BLaER1 treated with 17β-estradiol and CSF1 and Interleukin-3, amounts not matched to agents 10 nM and 100 nM (cell line): ENCODE data around the gene GJC2.

Experiments
- H3K27ac ChIP-seq, 11 experiments: shearing (Covaris generic); formaldehyde crosslinking; 2 replicates each; pipeline ENCODE4 v1.8.1; 2022
- H3K27me3 ChIP-seq, 11 experiments: shearing (Covaris generic); formaldehyde crosslinking; 2 replicates each; pipeline ENCODE4 v1.8.1; 2022
- H3K36me3 ChIP-seq, 11 experiments: shearing (Covaris generic); formaldehyde crosslinking; 2 replicates each; pipeline ENCODE4 v1.8.1; 2022
- H3K4me1 ChIP-seq, 10 experiments: shearing (Covaris generic); formaldehyde crosslinking; 2 replicates each; pipeline ENCODE4 v1.8.1; 2022
- H3K4me2 ChIP-seq, 11 experiments: shearing (Covaris generic); formaldehyde crosslinking; 2 replicates each; pipeline ENCODE4 v1.8.1; 2022
- H3K4me3 ChIP-seq, 10 experiments: shearing (Covaris generic); formaldehyde crosslinking; 2 replicates each; pipeline ENCODE4 v1.8.1; 2022
- H3K9ac ChIP-seq, 11 experiments: shearing (Covaris generic); formaldehyde crosslinking; 2 replicates each; pipeline ENCODE4 v1.8.1; 2022
- H3K9me3 ChIP-seq, 11 experiments: shearing (Covaris generic); formaldehyde crosslinking; replicated peaks in 1 of 11; 2 replicates each; pipeline ENCODE4 v1.8.1; 2022
- H4K20me1 ChIP-seq, 11 experiments: shearing (Covaris generic); formaldehyde crosslinking; 2 replicates each; pipeline ENCODE4 v1.8.1; 2022
- Cebpa-rat ChIP-seq, 11 experiments: shearing (Covaris generic); IDR thresholded peaks; 2 replicates each; pipeline ENCODE4 v1.8.1; 2022

GJC2 gene

GRCh38 chr1:228145463-228146416, 4.0 kb upstream of the GJC2 start:
- TF ChIP-seq Cebpa-rat (IDR thresholded peaks at IDR 0.05): no peak
- Histone ChIP-seq H3K9ac (peak overlapping the region in 6 of 11 experiments; percentile 55 to 92 (median 62); a peak in 6 of 22 replicates), H3K36me3 (peaks cover 29 to 76% (median 53%) of the 10 kb centered on the region in 11 experiments), H3K9me3 (no peaks in the 10 kb centered on the region), H3K4me1 (peaks cover 79 to 98% (median 88%) of the 10 kb centered on the region in 10 experiments), H3K4me2 (peak overlapping the region in 6 of 11 experiments; percentile 96 to 100 (median 99); a peak in 8 of 22 replicates), H4K20me1 (peaks cover 87 to 100% (median 98%) of the 10 kb centered on the region in 11 experiments), H3K27me3 (no peaks in the 10 kb centered on the region), H3K4me3 (no peak overlapping the region), H3K27ac (no peak overlapping the region; a peak in 2 of 22 replicates)

GRCh38 chr1:228146417-228147150, 3.1 kb upstream of the GJC2 start:
- Histone ChIP-seq H3K27me3 (no peaks in the 10 kb centered on the region), H3K4me2 (peak overlapping the region in 5 of 11 experiments; percentile 61 to 91 (median 87); a peak in 5 of 22 replicates), H3K4me1 (peaks cover 77 to 98% (median 88%) of the 10 kb centered on the region in 10 experiments), H4K20me1 (peaks cover 82 to 100% (median 97%) of the 10 kb centered on the region in 11 experiments), H3K9ac (peak overlapping the region in 5 of 11 experiments; percentile 7 to 70 (median 63); a peak in 7 of 22 replicates), H3K27ac (no peak overlapping the region; a peak in 1 of 22 replicates), H3K36me3 (peaks cover 29 to 78% (median 53%) of the 10 kb centered on the region in 11 experiments), H3K9me3 (no peaks in the 10 kb centered on the region), H3K4me3 (no peak overlapping the region)
- TF ChIP-seq Cebpa-rat (IDR thresholded peaks at IDR 0.05): no peak

- Histone ChIP-seq H3K9ac (peak overlapping the region in 10 of 11 experiments; percentile 16 to 70 (median 60); a peak in 15 of 22 replicates), H3K27me3 (no peaks in the 10 kb centered on the region), H3K36me3 (peaks cover 29 to 74% (median 53%) of the 10 kb centered on the region in 11 experiments), H3K27ac (peak overlapping the region in 2 of 11 experiments; percentile 61 to 72; a peak in 3 of 22 replicates), H3K9me3 (no peaks in the 10 kb centered on the region), H3K4me1 (peaks cover 77 to 98% (median 84%) of the 10 kb centered on the region in 10 experiments), H4K20me1 (peaks cover 76 to 100% (median 97%) of the 10 kb centered on the region in 11 experiments), H3K4me2 (peak overlapping the region; percentile 52 to 91 (median 75); a peak in 19 of 22 replicates), H3K4me3 (no peak overlapping the region)
- no peak for TF ChIP-seq Cebpa-rat (IDR thresholded peaks at IDR 0.05)
These were observed 2.5 kb upstream of the GJC2 start for GRCh38 chr1:228147151-228147693.

GRCh38 chr1:228147768-228148167, 2.0 kb upstream of the GJC2 start:
- Histone ChIP-seq H3K4me3 (peak overlapping the region in 2 of 10 experiments; percentile 16 to 34; a peak in 2 of 20 replicates), H3K9me3 (no peaks in the 10 kb centered on the region), H4K20me1 (peaks cover 70 to 100% (median 97%) of the 10 kb centered on the region in 11 experiments), H3K36me3 (peaks cover 29 to 69% (median 53%) of the 10 kb centered on the region in 11 experiments), H3K27me3 (no peaks in the 10 kb centered on the region), H3K9ac (peak overlapping the region; percentile 32 to 70 (median 58); a peak in 20 of 22 replicates), H3K4me1 (peaks cover 72 to 98% (median 83%) of the 10 kb centered on the region in 10 experiments), H3K27ac (peak overlapping the region in 10 of 11 experiments; percentile 17 to 72 (median 54); a peak in 17 of 22 replicates), H3K4me2 (peak overlapping the region; percentile 52 to 91 (median 75))
- no peak for TF ChIP-seq Cebpa-rat (IDR thresholded peaks at IDR 0.05)

GRCh38 chr1:228148196-228148861, 1.4 kb upstream of the GJC2 start:
- Histone ChIP-seq H4K20me1 (peaks cover 65 to 100% (median 93%) of the 10 kb centered on the region in 11 experiments), H3K27ac (peak overlapping the region in 10 of 11 experiments; percentile 17 to 72 (median 54); a peak in 19 of 22 replicates), H3K9ac (peak overlapping the region; percentile 32 to 70 (median 58); a peak in 21 of 22 replicates), H3K4me3 (peak overlapping the region in 2 of 10 experiments; percentile 16 to 34; a peak in 4 of 20 replicates), H3K9me3 (no peaks in the 10 kb centered on the region), H3K4me1 (peaks cover 67 to 95% (median 82%) of the 10 kb centered on the region in 10 experiments), H3K27me3 (no peaks in the 10 kb centered on the region), H3K36me3 (peaks cover 29 to 66% (median 53%) of the 10 kb centered on the region in 11 experiments), H3K4me2 (peak overlapping the region; percentile 52 to 91 (median 75))
- no peak for TF ChIP-seq Cebpa-rat (IDR thresholded peaks at IDR 0.05)

- peaks cover 58 to 97% (median 87%) of the 10 kb centered on the region in 11 experiments for H4K20me1 ChIP-seq
- H3K9ac ChIP-seq: peak overlapping the region; percentile 32 to 70 (median 58); a peak in 20 of 22 replicates
- peak overlapping the region in 10 of 11 experiments; percentile 17 to 72 (median 54); a peak in 16 of 22 replicates for H3K27ac ChIP-seq
These were observed 760 bp upstream of the GJC2 start for GRCh38 chr1:228148935-228149405.

GRCh38 chr1:228150120-228150460, 360 bp downstream of the GJC2 start:
- Histone ChIP-seq H3K9ac (peak overlapping the region in 10 of 11 experiments; percentile 20 to 70 (median 54); a peak in 12 of 22 replicates), H3K4me2 (peak overlapping the region in 5 of 11 experiments; percentile 61 to 91 (median 87); a peak in 7 of 22 replicates), H3K9me3 (no peaks in the 10 kb centered on the region), H3K27ac (peak overlapping the region in 6 of 11 experiments; percentile 30 to 72 (median 59); a peak in 8 of 22 replicates), H3K27me3 (no peaks in the 10 kb centered on the region), H3K4me3 (0 out of 20 replicates have a peak overlapping the region, but pooled peaks of 1 of the 10 experiments have one; percentile 31), H3K36me3 (peaks cover 29 to 58% (median 50%) of the 10 kb centered on the region in 11 experiments), H3K4me1 (peaks cover 52 to 86% (median 74%) of the 10 kb centered on the region in 10 experiments), H4K20me1 (peaks cover 47 to 97% (median 81%) of the 10 kb centered on the region in 11 experiments)
- TF ChIP-seq Cebpa-rat (IDR thresholded peaks at IDR 0.05): no peak

More at GRCh38 chr1:228148935-228149405, 760 bp upstream of the GJC2 start:
- no peak for TF ChIP-seq Cebpa-rat (IDR thresholded peaks at IDR 0.05)
- H3K27me3 ChIP-seq: no peaks in the 10 kb centered on the region
- peak overlapping the region in 2 of 10 experiments; percentile 16 to 31; a peak in 1 of 20 replicates for H3K4me3 ChIP-seq
- no peaks in the 10 kb centered on the region for H3K9me3 ChIP-seq
- peak overlapping the region; percentile 52 to 91 (median 75) for H3K4me2 ChIP-seq
- H3K4me1 ChIP-seq: peaks cover 60 to 89% (median 76%) of the 10 kb centered on the region in 10 experiments
- peaks cover 29 to 66% (median 53%) of the 10 kb centered on the region in 11 experiments for H3K36me3 ChIP-seq
